ENCODE results near the gene SESN3.
"Not testable (repeated sequence)": the region's sequence is repeated elsewhere in the genome, so short reads cannot be mapped to it uniquely, and the experiment has no call there.

The SESN3 gene

GRCh38 chr11:95231127-95231880, at the start of gene SESN3:
SESN3 (minus strand) TSS chr11:95231202; CDS start chr11:95230860, 342 bp downstream.
- DNase-seq, result peak; percentile 100

- no peak for DNase-seq
Observed at GRCh38 chr11:95279921-95280868, 49.2 kb upstream of the SESN3 start.

- no peak for DNase-seq
Observed at GRCh38 chr11:95277868-95278267, 46.9 kb upstream of the SESN3 start.

GRCh38 chr11:95276139-95276538, 45.1 kb upstream of the SESN3 start:
- DNase-seq, result no peak

- not testable (repeated sequence) for DNase-seq
Observed at GRCh38 chr11:95273618-95274017, 42.6 kb upstream of the SESN3 start.

- no peak for DNase-seq
Observed at GRCh38 chr11:95269036-95269819, 38.2 kb upstream of the SESN3 start.

GRCh38 chr11:95268391-95268790, 37.4 kb upstream of the SESN3 start:
- no peak for DNase-seq

GRCh38 chr11:95267601-95268213, 36.7 kb upstream of the SESN3 start:
- DNase-seq, result no peak

- no peak for DNase-seq
Observed at GRCh38 chr11:95266751-95267374, 35.9 kb upstream of the SESN3 start.

- no peak for DNase-seq
Observed at GRCh38 chr11:95264881-95265280, 33.9 kb upstream of the SESN3 start.

- DNase-seq, result peak; percentile 61
Observed at GRCh38 chr11:95262994-95263765, 32.2 kb upstream of the SESN3 start.

- no peak for DNase-seq
Observed at GRCh38 chr11:95257456-95257971, 26.5 kb upstream of the SESN3 start.

GRCh38 chr11:95256321-95256779, 25.3 kb upstream of the SESN3 start:
- no peak for DNase-seq

GRCh38 chr11:95255251-95256145, 24.5 kb upstream of the SESN3 start:
- peak; percentile 92 for DNase-seq

GRCh38 chr11:95254716-95255115, 23.7 kb upstream of the SESN3 start:
- DNase-seq, result peak; percentile 80

- peak; percentile 100 for DNase-seq
Observed at GRCh38 chr11:95254131-95254704, 23.2 kb upstream of the SESN3 start.

- peak; percentile 61 for DNase-seq
Observed at GRCh38 chr11:95253141-95253540, 22.1 kb upstream of the SESN3 start.

- no peak for DNase-seq
Observed at GRCh38 chr11:95252586-95252985, 21.6 kb upstream of the SESN3 start.

- DNase-seq, result not testable (repeated sequence)
Observed at GRCh38 chr11:95251896-95252295, 20.9 kb upstream of the SESN3 start.

Measured in DMS79 treated with DMSO at 0.1 percent for 48 hours (cell line).